GM19023 (cell line): ENCODE data around the gene ZNF512B.
"Not testable (repeated sequence)": the region's sequence is repeated elsewhere in the genome, so short reads cannot be mapped to it uniquely, and the experiment has no call there.

Source experiments
- ATAC-seq: cut with Tn5 transposase; IDR thresholded peaks from one replicate; pipeline ENCODE4 v1.9.1; 2021; ENCODE audit warnings: mild to moderate bottlenecking, moderate library complexity; ENCODE audit not compliant: unreplicated experiment

ZNF512B gene

GRCh38 chr20:63969838-63970713, at the start of gene ZNF512B:
TSS of gene ZNF512B (minus strand) at chr20:63969930. CDS start at chr20:63967950, 1,980 bp downstream.
- ATAC-seq: no peak

DNA sequence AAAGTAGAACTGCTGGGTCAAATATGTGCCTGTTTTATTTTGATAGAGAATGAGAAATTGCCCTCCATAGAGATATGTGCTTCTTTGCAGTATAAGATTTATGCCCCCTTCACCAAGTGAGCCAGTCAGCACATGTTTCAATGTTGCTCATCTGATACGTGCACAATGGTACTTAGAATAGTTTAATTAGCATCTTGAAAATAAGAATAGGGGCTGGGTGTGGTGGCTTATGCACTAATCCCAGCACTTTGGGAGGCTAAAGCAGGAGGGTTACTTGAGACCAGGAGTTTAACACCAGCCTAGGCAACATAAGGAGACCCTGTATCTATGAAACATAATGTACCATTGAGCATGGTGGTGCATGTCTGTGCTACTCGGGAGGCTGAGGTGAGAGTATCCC, 45.9 kb upstream of the ZNF512B start:
- ATAC-seq: no peak

GRCh38 chr20:64012385-64013154, 42.8 kb upstream of the ZNF512B start:
- ATAC-seq: not testable (repeated sequence)

- ATAC-seq: no peak
Measured at GRCh38 chr20:64011366-64011779, 41.6 kb upstream of the ZNF512B start.

- ATAC-seq: no peak
Measured at GRCh38 chr20:64010711-64011237, 41.0 kb upstream of the ZNF512B start.

DNA sequence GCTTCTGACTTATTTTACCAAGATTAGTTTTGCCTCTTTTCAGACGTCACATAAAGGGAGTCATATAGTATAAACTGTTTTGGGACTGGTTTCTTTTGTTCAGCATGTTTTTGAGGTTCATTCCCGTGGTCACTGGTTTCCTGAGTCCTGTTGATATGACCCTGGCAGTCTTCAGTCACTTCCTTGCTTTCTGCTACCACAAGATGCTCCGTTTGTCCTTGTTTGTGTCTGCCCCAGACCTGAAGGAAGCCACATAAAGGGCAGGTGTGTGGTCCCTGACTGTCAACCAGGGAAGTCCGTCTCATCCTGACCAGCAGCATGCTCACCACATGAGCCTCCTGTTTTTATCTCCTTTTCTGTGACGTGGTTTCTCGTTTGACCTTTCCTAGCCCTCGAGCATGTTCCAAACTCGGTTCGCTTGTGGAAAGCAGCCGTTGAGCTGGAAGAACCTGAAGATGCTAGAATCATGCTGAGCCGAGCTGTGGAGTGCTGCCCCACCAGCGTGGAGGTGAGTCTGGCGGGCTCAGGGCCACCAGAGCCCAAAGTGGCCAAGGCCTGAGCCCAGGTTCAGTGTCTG, 40.2 kb upstream of the ZNF512B start:
- no peak for ATAC-seq

DNA sequence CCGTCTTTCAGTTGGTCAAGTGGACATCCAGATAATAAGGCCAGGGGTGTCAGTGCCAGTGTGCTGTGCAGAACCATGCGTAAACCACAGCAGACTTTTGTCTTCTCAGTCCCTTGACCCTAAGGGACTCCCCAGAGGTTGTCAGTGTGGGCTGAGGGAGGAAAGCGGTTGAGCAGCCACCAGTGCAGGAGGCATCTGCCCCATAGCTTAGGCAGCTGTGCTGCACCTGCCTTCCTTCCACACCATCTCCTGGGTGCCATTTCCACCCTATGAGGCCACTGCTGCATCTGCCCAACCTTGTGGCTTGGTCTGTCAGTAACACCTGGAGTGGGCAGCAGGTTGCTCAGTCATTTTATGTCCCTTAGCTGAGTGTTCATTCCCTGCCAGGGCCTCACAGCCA, 37.2 kb upstream of the ZNF512B start:
- ATAC-seq: no peak

- ATAC-seq: no peak
Measured at GRCh38 chr20:64006490-64006889, 36.8 kb upstream of the ZNF512B start.

GRCh38 chr20:64005394-64005793, 35.7 kb upstream of the ZNF512B start:
- ATAC-seq: no peak

GRCh38 chr20:64003960-64004725, 34.4 kb upstream of the ZNF512B start:
- ATAC-seq: no peak

DNA sequence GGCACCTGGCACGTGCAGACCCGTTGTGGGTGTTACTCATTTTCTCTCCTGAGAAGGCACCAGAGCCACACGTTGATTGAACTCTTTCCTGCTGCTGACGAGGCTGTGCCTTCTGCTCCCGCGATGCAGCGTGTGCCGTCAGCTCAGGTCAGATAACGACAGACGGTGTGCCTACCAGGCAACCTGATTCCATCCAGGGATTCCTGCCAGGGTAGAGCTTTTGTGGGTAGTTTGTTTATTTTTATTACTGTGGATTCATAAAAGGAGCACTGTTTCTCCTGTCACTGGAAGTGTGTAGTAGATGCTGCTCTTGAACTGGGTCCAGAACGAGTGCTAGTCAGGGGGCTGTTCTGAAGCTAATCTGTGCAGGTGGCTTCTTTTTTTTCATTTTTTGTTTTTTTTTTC, 31.9 kb upstream of the ZNF512B start:
- no peak for ATAC-seq

- no peak for ATAC-seq
Measured at GRCh38 chr20:64000906-64001305, 31.2 kb upstream of the ZNF512B start.

DNA sequence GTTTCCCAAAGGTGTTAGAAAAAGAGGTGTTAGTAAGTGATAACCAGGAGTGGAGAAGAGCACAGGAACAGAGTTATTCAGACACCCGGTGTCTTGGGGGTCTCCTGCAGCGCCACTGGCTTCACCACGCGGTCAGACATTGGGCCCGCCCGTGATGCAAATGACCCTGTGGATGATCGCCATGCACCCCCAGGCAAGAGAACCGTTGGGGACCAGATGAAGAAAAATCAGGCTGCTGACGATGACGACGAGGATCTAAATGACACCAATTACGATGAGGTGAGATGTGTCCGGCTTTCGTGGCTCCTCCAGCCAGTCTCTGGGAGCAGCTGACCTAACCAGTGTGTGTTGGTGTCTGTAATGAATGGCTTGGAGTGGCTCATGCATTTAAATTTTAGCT, 13.2 kb upstream of the ZNF512B start:
- no peak for ATAC-seq

DNA sequence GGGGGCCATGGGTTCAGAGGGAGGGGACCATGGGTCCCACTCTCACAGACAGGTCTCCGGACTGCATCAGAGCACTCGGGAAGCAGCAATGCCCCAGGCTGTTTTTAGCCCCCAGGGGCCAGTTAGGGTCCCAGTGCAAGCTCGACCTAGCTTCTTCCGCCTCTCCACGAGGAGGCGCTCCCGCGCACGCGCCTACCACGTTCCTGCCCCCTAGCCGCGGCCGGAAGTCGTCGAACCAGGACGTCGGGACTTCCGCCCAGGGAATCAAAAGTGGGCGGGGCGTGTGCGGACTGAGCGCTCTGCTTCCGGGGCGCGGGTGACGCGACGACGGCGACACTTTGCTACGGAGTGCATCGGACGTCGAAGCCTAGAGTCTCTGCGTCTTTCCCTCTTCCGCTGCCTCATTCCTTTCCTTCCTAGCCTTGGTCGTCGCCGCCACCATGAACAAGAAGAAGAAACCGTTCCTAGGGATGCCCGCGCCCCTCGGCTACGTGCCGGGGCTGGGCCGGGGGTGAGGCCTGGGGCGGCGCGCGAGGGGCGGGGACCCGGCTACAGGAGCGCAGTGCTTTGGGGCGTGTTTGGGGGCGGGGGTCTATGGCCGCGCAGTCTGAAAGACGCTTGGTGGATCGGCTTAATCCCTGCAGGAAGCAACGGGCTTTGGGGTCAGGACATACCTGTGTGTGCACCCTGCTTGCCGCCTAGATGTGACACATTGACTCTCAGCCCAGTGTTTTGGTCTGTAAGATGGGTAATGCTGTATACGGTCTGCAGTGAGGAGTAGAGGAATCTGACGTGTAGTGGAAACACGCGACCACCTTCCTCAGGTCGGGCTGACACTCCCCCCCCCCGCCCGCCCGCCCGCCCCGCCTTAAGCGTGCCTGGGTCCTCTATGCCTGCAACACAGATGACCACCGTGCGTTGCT, 11.3 kb upstream of the ZNF512B start, which contains the start of gene PRPF6:
Gene PRPF6 (plus strand): TSS at position 327 of the 923 bp plus-strand sequence. CDS start 114 bp downstream, at position 441.
- ATAC-seq: peak; percentile 46

GRCh38 chr20:63980317-63980805, 10.6 kb upstream of the ZNF512B start:
- peak; percentile 1 for ATAC-seq

GRCh38 chr20:63979557-63980316, 10.0 kb upstream of the ZNF512B start, which contains the start of gene SAMD10:
TSS of gene SAMD10 (minus strand) at chr20:63979642. CDS start at chr20:63979467, 175 bp downstream.
- no peak for ATAC-seq

DNA sequence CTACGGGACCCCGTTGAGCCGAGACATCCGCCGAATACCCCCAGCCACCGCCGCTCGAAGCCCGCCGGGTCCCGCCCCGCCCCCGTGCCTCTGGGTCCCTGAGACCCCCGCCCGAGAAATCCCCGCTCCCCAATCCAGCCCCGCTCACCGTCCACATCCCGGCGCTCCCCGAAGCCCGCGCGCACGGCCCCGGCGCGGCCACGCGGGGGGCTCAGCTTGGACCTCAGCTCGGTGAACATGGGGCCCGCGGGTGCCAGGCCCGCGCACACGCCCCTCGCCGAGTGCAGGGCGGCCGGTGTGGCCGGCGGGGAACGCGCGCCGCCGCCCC, 9.5 kb upstream of the ZNF512B start:
- ATAC-seq: no peak
